ENCODE measurements around the gene TACR2.

DNA sequence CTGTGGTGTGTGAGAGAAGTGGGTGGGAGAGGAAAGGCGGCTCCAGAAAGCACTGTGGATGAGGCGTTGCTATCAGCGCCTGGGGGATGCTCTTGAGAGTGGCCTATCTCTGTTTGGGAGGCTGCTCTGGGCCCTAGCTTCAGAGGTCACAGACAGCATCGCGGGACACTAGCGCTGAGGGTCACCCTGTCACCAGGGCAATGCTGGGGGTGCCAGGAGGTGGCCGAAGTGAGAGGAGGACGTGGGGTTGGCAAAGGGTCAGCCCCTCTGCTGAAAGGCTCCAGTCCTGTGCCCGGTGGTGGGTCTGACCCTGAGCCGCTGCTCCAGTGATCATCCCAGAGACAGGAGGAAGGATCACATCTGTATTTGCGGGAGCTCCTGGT lies 3.0 kb upstream of the TACR2 start:
- TF ChIP-seq POLR2A (IDR thresholded peaks at IDR 0.05), result no peak
- TF ChIP-seq, protein P1, sequence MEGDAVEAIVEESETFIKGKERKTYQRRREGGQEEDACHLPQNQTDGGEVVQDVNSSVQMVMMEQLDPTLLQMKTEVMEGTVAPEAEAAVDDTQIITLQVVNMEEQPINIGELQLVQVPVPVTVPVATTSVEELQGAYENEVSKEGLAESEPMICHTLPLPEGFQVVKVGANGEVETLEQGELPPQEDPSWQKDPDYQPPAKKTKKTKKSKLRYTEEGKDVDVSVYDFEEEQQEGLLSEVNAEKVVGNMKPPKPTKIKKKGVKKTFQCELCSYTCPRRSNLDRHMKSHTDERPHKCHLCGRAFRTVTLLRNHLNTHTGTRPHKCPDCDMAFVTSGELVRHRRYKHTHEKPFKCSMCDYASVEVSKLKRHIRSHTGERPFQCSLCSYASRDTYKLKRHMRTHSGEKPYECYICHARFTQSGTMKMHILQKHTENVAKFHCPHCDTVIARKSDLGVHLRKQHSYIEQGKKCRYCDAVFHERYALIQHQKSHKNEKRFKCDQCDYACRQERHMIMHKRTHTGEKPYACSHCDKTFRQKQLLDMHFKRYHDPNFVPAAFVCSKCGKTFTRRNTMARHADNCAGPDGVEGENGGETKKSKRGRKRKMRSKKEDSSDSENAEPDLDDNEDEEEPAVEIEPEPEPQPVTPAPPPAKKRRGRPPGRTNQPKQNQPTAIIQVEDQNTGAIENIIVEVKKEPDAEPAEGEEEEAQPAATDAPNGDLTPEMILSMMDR (IDR thresholded peaks at IDR 0.05), result no peak
- no peak for TF ChIP-seq EP300 (IDR thresholded peaks at IDR 0.05)
- no peak for TF ChIP-seq POLR2AphosphoS5 (IDR thresholded peaks at IDR 0.05)
